IMR-90 (cell line): ENCODE measurements around the gene PSMB3. TPM values are rescaled to one million over a fixed set of nuclear protein-coding genes. Genes with fewer than 3 reads are reported as not detected.

ENCODE experiments used
- ATAC-seq: fragments of 200-7000 bp; cut with Tn5 transposase; 2 replicates; pipeline ENCODE4 v1.9.1; 2020; ENCODE audit warnings: low read depth, mild to moderate bottlenecking, moderate library complexity
- BruUV-seq: library from RNA; stranded (reverse); fragments of 400-500 nt; replicated peaks from 2 replicates; lab custom pipeline; 2021; lab: Mats Ljungman, UMichigan
- CTCF ChIA-PET: fragments of 300-600 bp; formaldehyde crosslinking; extraction: SDS; loops from one replicate; lab custom pipeline; 2021; ENCODE audit warnings: antibody characterized with exemption; lab: Yijun Ruan, JAX
- POLR2A ChIA-PET: fragments of 300-600 bp; sonication (Branson Sonifier 250); formaldehyde crosslinking; loops from one replicate; lab custom pipeline; 2022; ENCODE audit warnings: antibody characterized with exemption; ENCODE audit not compliant: unreplicated experiment; lab: Charles Lee
- DNase-seq: peaks from one replicate; pipeline ENCODE4 v3.0.0; 2013
- H2AFZ ChIP-seq: replicated peaks from 2 replicates; pipeline ENCODE3; 2013; ENCODE audit warnings: low read length, mild to moderate bottlenecking; ENCODE audit not compliant: poor library complexity
- H2AK5ac ChIP-seq: 2 replicates; pipeline ENCODE4 v1.6.1; 2013; ENCODE audit warnings: low read depth, low read length, inconsistent platforms
- H2AK9ac ChIP-seq: replicated peaks from 2 replicates; pipeline ENCODE3; 2013; ENCODE audit warnings: mild to moderate bottlenecking, low read depth, low read length, moderate library complexity; ENCODE audit not compliant: poor library complexity
- H2BK120ac ChIP-seq: 2 replicates; pipeline ENCODE4 v1.6.1; 2013; ENCODE audit warnings: low read depth, low read length, inconsistent platforms
- H2BK15ac ChIP-seq: 3 replicates; pipeline ENCODE4 v1.6.1; 2013; ENCODE audit warnings: low read depth, low read length, inconsistent platforms
- H2BK20ac ChIP-seq: 2 replicates; pipeline ENCODE4 v1.6.1; 2013; ENCODE audit warnings: low read depth, mild to moderate bottlenecking, inconsistent platforms, low read length, moderate library complexity
- H2BK5ac ChIP-seq: 2 replicates; pipeline ENCODE4 v1.6.1; 2013; ENCODE audit warnings: mild to moderate bottlenecking, low read depth, low read length, inconsistent platforms; ENCODE audit not compliant: poor library complexity, severe bottlenecking
- H3K14ac ChIP-seq: replicated peaks from 2 replicates; pipeline ENCODE4 v1.6.1; 2013; ENCODE audit warnings: low read depth, low read length, inconsistent platforms
- H3K18ac ChIP-seq: 2 replicates; pipeline ENCODE4 v1.6.1; 2013; ENCODE audit warnings: low read depth, low read length, control low read depth
- H3K23ac ChIP-seq: 2 replicates; pipeline ENCODE4 v1.6.1; 2013; ENCODE audit warnings: low read depth, low read length, inconsistent platforms
- H3K27ac ChIP-seq: 2 replicates; pipeline ENCODE4 v1.5.1; 2013; ENCODE audit warnings: mild to moderate bottlenecking, control low read depth, low read length; ENCODE audit not compliant: insufficient read depth
- H3K27me3 ChIP-seq: 2 replicates; pipeline ENCODE4 v1.6.1; 2013; ENCODE audit warnings: low read length; ENCODE audit not compliant: control insufficient read depth, insufficient read depth
- H3K36me3 ChIP-seq: 2 replicates; pipeline ENCODE4 v1.6.1; 2013; ENCODE audit warnings: low read length, mixed read lengths; ENCODE audit not compliant: control insufficient read depth, insufficient read depth
- H3K4ac ChIP-seq: 2 replicates; pipeline ENCODE4 v1.6.1; 2013; ENCODE audit warnings: low read depth, low read length, inconsistent platforms
- H3K4me1 ChIP-seq: 2 replicates; pipeline ENCODE4 v1.6.1; 2013; ENCODE audit warnings: low read length, mixed read lengths; ENCODE audit not compliant: control insufficient read depth, insufficient read depth
- H3K4me2 ChIP-seq: 2 replicates; pipeline ENCODE4 v1.6.1; 2013; ENCODE audit warnings: low read depth, mild to moderate bottlenecking, control low read depth, low read length, moderate library complexity
- H3K4me3 ChIP-seq: 2 replicates; pipeline ENCODE4 v1.5.1; 2013; ENCODE audit warnings: low read depth, mild to moderate bottlenecking, control low read depth, low read length, moderate library complexity; ENCODE audit not compliant: insufficient read depth
- H3K56ac ChIP-seq: 2 replicates; pipeline ENCODE4 v1.6.1; 2013; ENCODE audit warnings: low read length, inconsistent platforms; ENCODE audit not compliant: insufficient read depth; ENCODE audit errors: extremely low read depth
- H3K79me1 ChIP-seq, 2 experiments: 2 replicates each; pipeline ENCODE4 v1.6.1; 2013; ENCODE audit warnings: low read length in 2 of 2, inconsistent platforms in 1 of 2, low read depth in 1 of 2
- H3K9ac ChIP-seq: 2 replicates; pipeline ENCODE4 v1.6.1; 2013; ENCODE audit warnings: low read depth, low read length, control low read depth
- H3K9me1 ChIP-seq: 2 replicates; pipeline ENCODE4 v1.6.1; 2013; ENCODE audit warnings: low read length, inconsistent platforms; ENCODE audit not compliant: insufficient read depth
- H3K9me3 ChIP-seq: 2 replicates; pipeline ENCODE4 v1.6.1; 2013; ENCODE audit warnings: low read length; ENCODE audit not compliant: control insufficient read depth, insufficient read depth
- H4K20me1 ChIP-seq: 2 replicates; pipeline ENCODE4 v1.6.1; 2013; ENCODE audit warnings: low read length, inconsistent platforms; ENCODE audit not compliant: insufficient read depth
- H4K5ac ChIP-seq: 2 replicates; pipeline ENCODE4 v1.6.1; 2013; ENCODE audit warnings: mild to moderate bottlenecking, low read depth, low read length, control low read depth
- H4K8ac ChIP-seq, 2 experiments: 2 replicates each; pipeline ENCODE4 v1.6.1; 2013; ENCODE audit warnings: low read depth in 2 of 2, low read length in 2 of 2, control low read depth in 1 of 2, inconsistent platforms in 1 of 2
- H4K91ac ChIP-seq: 2 replicates; pipeline ENCODE4 v1.6.1; 2013; ENCODE audit warnings: low read depth, low read length, inconsistent platforms; ENCODE audit not compliant: insufficient read depth
- BHLHE40 ChIP-seq: fragments of 150-350 bp; IDR thresholded peaks from 2 replicates; pipeline ENCODE4 v1.6.1; 2016; ENCODE audit warnings: mild to moderate bottlenecking, low read depth, low read length
- CEBPB ChIP-seq: IDR thresholded peaks from 2 replicates; pipeline ENCODE4 v1.6.1; 2012; ENCODE audit warnings: low read depth, low read length, improper control_type of control experiment
- CHD1 ChIP-seq: IDR thresholded peaks from 2 replicates; pipeline ENCODE4 v1.6.1; 2012; ENCODE audit warnings: low read depth, low read length, improper control_type of control experiment
- FOS ChIP-seq: fragments of 150-350 bp; IDR thresholded peaks from 2 replicates; pipeline ENCODE4 v1.6.1; 2016; ENCODE audit warnings: low read depth, low read length
- MAFK ChIP-seq: IDR thresholded peaks from 2 replicates; pipeline ENCODE4 v1.6.1; 2012; ENCODE audit warnings: low read depth, low read length, improper control_type of control experiment
- MAZ ChIP-seq: IDR thresholded peaks from 2 replicates; pipeline ENCODE4 v1.6.1; 2012; ENCODE audit warnings: low read depth, mild to moderate bottlenecking, low read length, improper control_type of control experiment, moderate library complexity, borderline replicate concordance
- MXI1 ChIP-seq: IDR thresholded peaks from 2 replicates; pipeline ENCODE4 v1.6.1; 2012; ENCODE audit warnings: low read depth, mild to moderate bottlenecking, low read length, moderate library complexity, borderline replicate concordance
- NFE2L2 ChIP-seq: fragments of 150-350 bp; IDR thresholded peaks from 2 replicates; pipeline ENCODE4 v1.6.1; 2016; ENCODE audit warnings: low read depth, mild to moderate bottlenecking, low read length
- POLR2A ChIP-seq: IDR thresholded peaks from 2 replicates; pipeline ENCODE4 v1.6.1; 2012; ENCODE audit warnings: mild to moderate bottlenecking, low read depth, low read length
- RAD21 ChIP-seq: IDR thresholded peaks from 2 replicates; pipeline ENCODE4 v1.6.1; 2012; ENCODE audit warnings: low read length, improper control_type of control experiment
- RCOR1 ChIP-seq: IDR thresholded peaks from 2 replicates; pipeline ENCODE4 v1.6.1; 2012; ENCODE audit warnings: mild to moderate bottlenecking, low read length, improper control_type of control experiment; ENCODE audit not compliant: insufficient replicate concordance
- RFX5 ChIP-seq: IDR thresholded peaks from 2 replicates; pipeline ENCODE4 v1.8.0; 2012; ENCODE audit warnings: low read depth, mild to moderate bottlenecking, low read length, moderate library complexity
- SMC3 ChIP-seq: fragments of 150-350 bp; IDR thresholded peaks from 2 replicates; pipeline ENCODE4 v1.6.1; 2016; ENCODE audit warnings: low read depth, mild to moderate bottlenecking, antibody characterized with exemption, low read length, moderate library complexity
- WGBS, 2 experiments: methylation state at CpG; one replicate each; pipeline versions ENCODE4 v1.1.5 to v1.1.7; 2013; ENCODE audit warnings: missing lambda C conversion rate in 2 of 2; ENCODE audit not compliant: insufficient read length in 1 of 2; ENCODE audit errors: extremely low coverage in 2 of 2; 5-methylcytosine and 5-hydroxymethylcytosine counted together
- dilution Hi-C: fragments of 300-500 bp; cut with HindIII; formaldehyde crosslinking; loops from one replicate; pipeline ENCODE4 v1.14.3; 2018; ENCODE audit warnings: low sequenced_read_pairs; ENCODE audit not compliant: unreplicated experiment
- in situ Hi-C: fragments of 300-500 bp; cut with MboI; formaldehyde crosslinking; loops from 3 replicates; pipeline ENCODE4 v1.14.3; 2019; ENCODE audit warnings: low sequenced_read_pairs, inconsistent platforms, mixed read lengths
- intact Hi-C: fragments of 100-400 bp; cut with micrococcal nuclease; formaldehyde crosslinking; loops from 2 replicates; pipeline ENCODE4 v1.10.0; 2022
- polyA plus RNA-seq, 3 experiments: library from polyadenylated mRNA; depleted of rRNA; stranded (reverse); fragments of >200 nt; gene quantifications; 2 replicates each; pipeline ENCODE4 v1.2.3, GENCODE V29; 2012; ENCODE audit warnings: low replicate concordance in 1 of 3
- total RNA-seq: library from RNA; depleted of rRNA; stranded (reverse); fragments of >200 nt; gene quantifications from 2 replicates; pipeline ENCODE4 v1.2.3, GENCODE V29; 2012
- TF ChIP-seq, protein P1 (sequence below): fragments of 150-350 bp; IDR thresholded peaks from 2 replicates; pipeline ENCODE4 v1.6.1; 2016; ENCODE audit warnings: low read depth, mild to moderate bottlenecking, low read length, moderate library complexity, borderline replicate concordance
- TF ChIP-seq, protein P2 (sequence below): fragments of 150-350 bp; IDR thresholded peaks from 2 replicates; pipeline ENCODE4 v1.6.1; 2017; ENCODE audit warnings: mild to moderate bottlenecking, antibody characterized with exemption, low read length, low read depth
- TF ChIP-seq, protein P3 (sequence below): conservative IDR thresholded peaks from 2 replicates; pipeline ENCODE4 v1.5.1; 2012; ENCODE audit warnings: mild to moderate bottlenecking, low read depth, low read length, improper control_type of control experiment

The PSMB3 gene
- total and polyA plus RNA-seq, 2 of the 4 experiments (the other 2 are of a cell fraction): 480 to 828 TPM

DNA sequence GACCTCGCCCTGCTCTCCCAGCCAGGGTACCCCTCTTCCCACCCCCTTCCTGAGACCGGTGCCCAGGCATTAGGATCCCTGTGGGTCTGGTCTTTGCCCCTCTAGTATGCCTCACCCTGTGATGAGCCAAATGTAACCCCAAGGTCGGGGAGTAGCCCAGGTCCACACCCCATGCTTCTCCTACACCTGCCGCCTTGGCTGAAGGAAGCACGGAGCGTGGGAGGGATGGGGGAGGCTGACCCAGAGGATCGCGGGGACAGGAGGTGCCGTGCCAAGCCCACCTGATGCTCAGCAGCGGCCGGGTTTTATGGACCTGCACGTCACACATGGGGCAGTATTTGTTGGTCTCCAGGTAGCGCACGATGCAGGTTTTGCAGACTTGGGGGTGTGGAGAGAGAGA lies 13.2 kb upstream of the PSMB3 start:
- no peak overlapping the region for H3K23ac ChIP-seq
- DNase-seq (no peak), ATAC-seq (no peak)
- no peak overlapping the region for H4K8ac ChIP-seq
- peaks cover 15 to 73% of the 10 kb centered on the region in 2 experiments for H3K79me1 ChIP-seq
- no peak overlapping the region for H3K4ac ChIP-seq
- no peak overlapping the region for H4K5ac ChIP-seq
- H3K56ac ChIP-seq: no peak overlapping the region
- in situ Hi-C loops: no loop called here
- no peak overlapping the region for H2BK5ac ChIP-seq
- no peak overlapping the region for H2BK120ac ChIP-seq
- peaks cover 43% of the 10 kb centered on the region for H3K36me3 ChIP-seq
- CTCF ChIA-PET: no interaction called here
- no peak overlapping the region for H2BK15ac ChIP-seq
- no peak overlapping the region for H3K4me2 ChIP-seq
- POLR2A ChIA-PET: no interaction called here
- no peaks in the 10 kb centered on the region for H3K27me3 ChIP-seq
- H2AK5ac ChIP-seq: no peak overlapping the region
- H2BK20ac ChIP-seq: no peak overlapping the region
- H2AFZ ChIP-seq: no peak overlapping the region
- peaks cover 10% of the 10 kb centered on the region for H3K9me1 ChIP-seq
- dilution Hi-C loops: no loop called here
- H2AK9ac ChIP-seq: no peak overlapping the region
- H3K9ac ChIP-seq: no peak overlapping the region
- H4K20me1 ChIP-seq: peaks cover 71% of the 10 kb centered on the region
- no peak for TF ChIP-seq NFE2L2
- TF ChIP-seq, protein P1, sequence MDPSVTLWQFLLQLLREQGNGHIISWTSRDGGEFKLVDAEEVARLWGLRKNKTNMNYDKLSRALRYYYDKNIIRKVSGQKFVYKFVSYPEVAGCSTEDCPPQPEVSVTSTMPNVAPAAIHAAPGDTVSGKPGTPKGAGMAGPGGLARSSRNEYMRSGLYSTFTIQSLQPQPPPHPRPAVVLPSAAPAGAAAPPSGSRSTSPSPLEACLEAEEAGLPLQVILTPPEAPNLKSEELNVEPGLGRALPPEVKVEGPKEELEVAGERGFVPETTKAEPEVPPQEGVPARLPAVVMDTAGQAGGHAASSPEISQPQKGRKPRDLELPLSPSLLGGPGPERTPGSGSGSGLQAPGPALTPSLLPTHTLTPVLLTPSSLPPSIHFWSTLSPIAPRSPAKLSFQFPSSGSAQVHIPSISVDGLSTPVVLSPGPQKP: no peak
- no peak for TF ChIP-seq RFX5
- TF ChIP-seq SMC3: no peak
- no peak for TF ChIP-seq FOS
- TF ChIP-seq POLR2A: no peak
- no peak for TF ChIP-seq BHLHE40
- no peak for TF ChIP-seq RCOR1
- no peak for TF ChIP-seq CEBPB
- TF ChIP-seq MAFK: no peak
- no peak for TF ChIP-seq CHD1
- TF ChIP-seq MXI1: no peak
- TF ChIP-seq, protein P2, sequence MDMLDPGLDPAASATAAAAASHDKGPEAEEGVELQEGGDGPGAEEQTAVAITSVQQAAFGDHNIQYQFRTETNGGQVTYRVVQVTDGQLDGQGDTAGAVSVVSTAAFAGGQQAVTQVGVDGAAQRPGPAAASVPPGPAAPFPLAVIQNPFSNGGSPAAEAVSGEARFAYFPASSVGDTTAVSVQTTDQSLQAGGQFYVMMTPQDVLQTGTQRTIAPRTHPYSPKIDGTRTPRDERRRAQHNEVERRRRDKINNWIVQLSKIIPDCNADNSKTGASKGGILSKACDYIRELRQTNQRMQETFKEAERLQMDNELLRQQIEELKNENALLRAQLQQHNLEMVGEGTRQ: no peak
- no peak for TF ChIP-seq MAZ
- TF ChIP-seq RAD21: no peak
- TF ChIP-seq, protein P3, sequence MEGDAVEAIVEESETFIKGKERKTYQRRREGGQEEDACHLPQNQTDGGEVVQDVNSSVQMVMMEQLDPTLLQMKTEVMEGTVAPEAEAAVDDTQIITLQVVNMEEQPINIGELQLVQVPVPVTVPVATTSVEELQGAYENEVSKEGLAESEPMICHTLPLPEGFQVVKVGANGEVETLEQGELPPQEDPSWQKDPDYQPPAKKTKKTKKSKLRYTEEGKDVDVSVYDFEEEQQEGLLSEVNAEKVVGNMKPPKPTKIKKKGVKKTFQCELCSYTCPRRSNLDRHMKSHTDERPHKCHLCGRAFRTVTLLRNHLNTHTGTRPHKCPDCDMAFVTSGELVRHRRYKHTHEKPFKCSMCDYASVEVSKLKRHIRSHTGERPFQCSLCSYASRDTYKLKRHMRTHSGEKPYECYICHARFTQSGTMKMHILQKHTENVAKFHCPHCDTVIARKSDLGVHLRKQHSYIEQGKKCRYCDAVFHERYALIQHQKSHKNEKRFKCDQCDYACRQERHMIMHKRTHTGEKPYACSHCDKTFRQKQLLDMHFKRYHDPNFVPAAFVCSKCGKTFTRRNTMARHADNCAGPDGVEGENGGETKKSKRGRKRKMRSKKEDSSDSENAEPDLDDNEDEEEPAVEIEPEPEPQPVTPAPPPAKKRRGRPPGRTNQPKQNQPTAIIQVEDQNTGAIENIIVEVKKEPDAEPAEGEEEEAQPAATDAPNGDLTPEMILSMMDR: no peak
- peaks cover 15% of the 10 kb centered on the region for H3K4me1 ChIP-seq
- no peak overlapping the region for H3K27ac ChIP-seq
- WGBS, 2 experiments: no CpG with 5 or more reads among the region's 14 CpGs
- no peaks in the 10 kb centered on the region for H3K9me3 ChIP-seq
- BruUV-seq: no TSS peak
- intact Hi-C loops: no loop called here
- no peak overlapping the region for H3K4me3 ChIP-seq
- no peak overlapping the region for H4K91ac ChIP-seq
- H3K18ac ChIP-seq: no peak overlapping the region
- no peak overlapping the region for H3K14ac ChIP-seq
